ENCODE measurements around the gene CEMIP.

DNA sequence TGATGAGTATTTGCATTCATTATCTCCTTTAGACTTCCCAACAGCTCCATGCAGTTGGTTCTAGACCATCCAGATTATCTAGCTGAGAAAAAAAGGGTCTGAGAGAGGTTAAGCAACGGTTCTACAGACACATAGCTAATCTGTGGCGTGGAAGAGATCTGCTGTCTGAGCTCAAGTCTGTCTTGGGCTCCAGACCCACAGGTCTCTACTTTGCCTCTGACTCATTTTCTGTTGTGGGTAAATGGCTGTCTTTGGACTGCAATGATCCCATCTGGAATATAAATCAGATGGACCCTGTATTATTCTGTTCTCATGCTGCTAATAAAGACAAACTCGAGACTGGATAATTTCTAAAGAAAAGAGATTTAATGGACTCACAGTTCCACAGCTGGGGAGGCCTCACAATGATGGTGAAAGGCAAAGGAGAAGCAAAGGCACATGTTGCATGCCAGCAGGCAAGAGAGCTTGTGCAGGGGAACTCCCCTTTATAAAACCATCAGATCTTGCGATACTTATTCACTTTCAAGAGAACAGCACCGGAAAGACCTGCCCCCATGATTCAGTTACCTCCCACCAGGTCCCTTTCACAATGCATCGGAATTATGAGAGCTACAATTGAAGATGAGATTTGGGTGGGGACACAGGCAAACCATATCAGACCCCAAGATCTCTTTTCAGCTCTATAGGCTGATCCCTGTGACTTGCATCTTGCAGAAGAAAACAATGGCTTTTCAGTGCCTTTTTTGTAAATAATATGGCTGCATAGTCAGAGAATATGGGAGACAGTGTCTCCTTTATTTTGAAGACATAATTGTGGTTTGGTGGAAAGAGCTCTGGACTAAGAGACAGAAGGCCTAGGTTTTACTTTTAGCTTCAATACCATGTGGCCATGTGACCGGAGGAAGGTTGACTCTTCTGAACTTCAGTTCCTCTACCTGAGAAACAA lies 24.7 kb downstream of the CEMIP start:
- TF ChIP-seq, protein P1, sequence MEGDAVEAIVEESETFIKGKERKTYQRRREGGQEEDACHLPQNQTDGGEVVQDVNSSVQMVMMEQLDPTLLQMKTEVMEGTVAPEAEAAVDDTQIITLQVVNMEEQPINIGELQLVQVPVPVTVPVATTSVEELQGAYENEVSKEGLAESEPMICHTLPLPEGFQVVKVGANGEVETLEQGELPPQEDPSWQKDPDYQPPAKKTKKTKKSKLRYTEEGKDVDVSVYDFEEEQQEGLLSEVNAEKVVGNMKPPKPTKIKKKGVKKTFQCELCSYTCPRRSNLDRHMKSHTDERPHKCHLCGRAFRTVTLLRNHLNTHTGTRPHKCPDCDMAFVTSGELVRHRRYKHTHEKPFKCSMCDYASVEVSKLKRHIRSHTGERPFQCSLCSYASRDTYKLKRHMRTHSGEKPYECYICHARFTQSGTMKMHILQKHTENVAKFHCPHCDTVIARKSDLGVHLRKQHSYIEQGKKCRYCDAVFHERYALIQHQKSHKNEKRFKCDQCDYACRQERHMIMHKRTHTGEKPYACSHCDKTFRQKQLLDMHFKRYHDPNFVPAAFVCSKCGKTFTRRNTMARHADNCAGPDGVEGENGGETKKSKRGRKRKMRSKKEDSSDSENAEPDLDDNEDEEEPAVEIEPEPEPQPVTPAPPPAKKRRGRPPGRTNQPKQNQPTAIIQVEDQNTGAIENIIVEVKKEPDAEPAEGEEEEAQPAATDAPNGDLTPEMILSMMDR (IDR thresholded peaks at IDR 0.05), result no peak
- TF ChIP-seq JUND (IDR thresholded peaks at IDR 0.05) (no peak), POLR2AphosphoS5 (IDR thresholded peaks at IDR 0.05; ENCODE audit: low read depth, low read length) (no peak), MXI1 (IDR thresholded peaks at IDR 0.05; ENCODE audit: low read depth, low read length) (no peak), EP300 (IDR thresholded peaks at IDR 0.05; ENCODE audit: borderline replicate concordance in 1 of 2, low read depth in 1 of 2, low read length in 1 of 2) (no peak), ELF1 (IDR thresholded peaks at IDR 0.05) (no peak), SIN3A (IDR thresholded peaks at IDR 0.05; ENCODE audit: borderline replicate concordance, low read depth, low read length) (no peak), SMC3 (IDR thresholded peaks at IDR 0.05; ENCODE audit: low read depth, low read length) (no peak), TAF1 (IDR thresholded peaks at IDR 0.05; ENCODE audit: borderline replicate concordance, low read depth, low read length) (no peak)
- TF ChIP-seq, protein P2, sequence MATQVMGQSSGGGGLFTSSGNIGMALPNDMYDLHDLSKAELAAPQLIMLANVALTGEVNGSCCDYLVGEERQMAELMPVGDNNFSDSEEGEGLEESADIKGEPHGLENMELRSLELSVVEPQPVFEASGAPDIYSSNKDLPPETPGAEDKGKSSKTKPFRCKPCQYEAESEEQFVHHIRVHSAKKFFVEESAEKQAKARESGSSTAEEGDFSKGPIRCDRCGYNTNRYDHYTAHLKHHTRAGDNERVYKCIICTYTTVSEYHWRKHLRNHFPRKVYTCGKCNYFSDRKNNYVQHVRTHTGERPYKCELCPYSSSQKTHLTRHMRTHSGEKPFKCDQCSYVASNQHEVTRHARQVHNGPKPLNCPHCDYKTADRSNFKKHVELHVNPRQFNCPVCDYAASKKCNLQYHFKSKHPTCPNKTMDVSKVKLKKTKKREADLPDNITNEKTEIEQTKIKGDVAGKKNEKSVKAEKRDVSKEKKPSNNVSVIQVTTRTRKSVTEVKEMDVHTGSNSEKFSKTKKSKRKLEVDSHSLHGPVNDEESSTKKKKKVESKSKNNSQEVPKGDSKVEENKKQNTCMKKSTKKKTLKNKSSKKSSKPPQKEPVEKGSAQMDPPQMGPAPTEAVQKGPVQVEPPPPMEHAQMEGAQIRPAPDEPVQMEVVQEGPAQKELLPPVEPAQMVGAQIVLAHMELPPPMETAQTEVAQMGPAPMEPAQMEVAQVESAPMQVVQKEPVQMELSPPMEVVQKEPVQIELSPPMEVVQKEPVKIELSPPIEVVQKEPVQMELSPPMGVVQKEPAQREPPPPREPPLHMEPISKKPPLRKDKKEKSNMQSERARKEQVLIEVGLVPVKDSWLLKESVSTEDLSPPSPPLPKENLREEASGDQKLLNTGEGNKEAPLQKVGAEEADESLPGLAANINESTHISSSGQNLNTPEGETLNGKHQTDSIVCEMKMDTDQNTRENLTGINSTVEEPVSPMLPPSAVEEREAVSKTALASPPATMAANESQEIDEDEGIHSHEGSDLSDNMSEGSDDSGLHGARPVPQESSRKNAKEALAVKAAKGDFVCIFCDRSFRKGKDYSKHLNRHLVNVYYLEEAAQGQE (IDR thresholded peaks at IDR 0.05; ENCODE audit: low read depth, low read length), result no peak
